Measurements from ENCODE around the gene KMT2E.
A peak's percentile ranks its signal among the peaks of the same experiment; 100 is the strongest.

Gene KMT2E

GRCh38 chr7:105010504-105011130, 3.4 kb upstream of the KMT2E start (continued):
- TF ChIP-seq, protein P1, sequence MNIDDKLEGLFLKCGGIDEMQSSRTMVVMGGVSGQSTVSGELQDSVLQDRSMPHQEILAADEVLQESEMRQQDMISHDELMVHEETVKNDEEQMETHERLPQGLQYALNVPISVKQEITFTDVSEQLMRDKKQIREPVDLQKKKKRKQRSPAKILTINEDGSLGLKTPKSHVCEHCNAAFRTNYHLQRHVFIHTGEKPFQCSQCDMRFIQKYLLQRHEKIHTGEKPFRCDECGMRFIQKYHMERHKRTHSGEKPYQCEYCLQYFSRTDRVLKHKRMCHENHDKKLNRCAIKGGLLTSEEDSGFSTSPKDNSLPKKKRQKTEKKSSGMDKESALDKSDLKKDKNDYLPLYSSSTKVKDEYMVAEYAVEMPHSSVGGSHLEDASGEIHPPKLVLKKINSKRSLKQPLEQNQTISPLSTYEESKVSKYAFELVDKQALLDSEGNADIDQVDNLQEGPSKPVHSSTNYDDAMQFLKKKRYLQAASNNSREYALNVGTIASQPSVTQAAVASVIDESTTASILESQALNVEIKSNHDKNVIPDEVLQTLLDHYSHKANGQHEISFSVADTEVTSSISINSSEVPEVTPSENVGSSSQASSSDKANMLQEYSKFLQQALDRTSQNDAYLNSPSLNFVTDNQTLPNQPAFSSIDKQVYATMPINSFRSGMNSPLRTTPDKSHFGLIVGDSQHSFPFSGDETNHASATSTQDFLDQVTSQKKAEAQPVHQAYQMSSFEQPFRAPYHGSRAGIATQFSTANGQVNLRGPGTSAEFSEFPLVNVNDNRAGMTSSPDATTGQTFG (tag by site-specific recombination; IDR thresholded peaks at IDR 0.05; ENCODE audit: borderline replicate concordance), result no peak
- TF ChIP-seq, protein P2, sequence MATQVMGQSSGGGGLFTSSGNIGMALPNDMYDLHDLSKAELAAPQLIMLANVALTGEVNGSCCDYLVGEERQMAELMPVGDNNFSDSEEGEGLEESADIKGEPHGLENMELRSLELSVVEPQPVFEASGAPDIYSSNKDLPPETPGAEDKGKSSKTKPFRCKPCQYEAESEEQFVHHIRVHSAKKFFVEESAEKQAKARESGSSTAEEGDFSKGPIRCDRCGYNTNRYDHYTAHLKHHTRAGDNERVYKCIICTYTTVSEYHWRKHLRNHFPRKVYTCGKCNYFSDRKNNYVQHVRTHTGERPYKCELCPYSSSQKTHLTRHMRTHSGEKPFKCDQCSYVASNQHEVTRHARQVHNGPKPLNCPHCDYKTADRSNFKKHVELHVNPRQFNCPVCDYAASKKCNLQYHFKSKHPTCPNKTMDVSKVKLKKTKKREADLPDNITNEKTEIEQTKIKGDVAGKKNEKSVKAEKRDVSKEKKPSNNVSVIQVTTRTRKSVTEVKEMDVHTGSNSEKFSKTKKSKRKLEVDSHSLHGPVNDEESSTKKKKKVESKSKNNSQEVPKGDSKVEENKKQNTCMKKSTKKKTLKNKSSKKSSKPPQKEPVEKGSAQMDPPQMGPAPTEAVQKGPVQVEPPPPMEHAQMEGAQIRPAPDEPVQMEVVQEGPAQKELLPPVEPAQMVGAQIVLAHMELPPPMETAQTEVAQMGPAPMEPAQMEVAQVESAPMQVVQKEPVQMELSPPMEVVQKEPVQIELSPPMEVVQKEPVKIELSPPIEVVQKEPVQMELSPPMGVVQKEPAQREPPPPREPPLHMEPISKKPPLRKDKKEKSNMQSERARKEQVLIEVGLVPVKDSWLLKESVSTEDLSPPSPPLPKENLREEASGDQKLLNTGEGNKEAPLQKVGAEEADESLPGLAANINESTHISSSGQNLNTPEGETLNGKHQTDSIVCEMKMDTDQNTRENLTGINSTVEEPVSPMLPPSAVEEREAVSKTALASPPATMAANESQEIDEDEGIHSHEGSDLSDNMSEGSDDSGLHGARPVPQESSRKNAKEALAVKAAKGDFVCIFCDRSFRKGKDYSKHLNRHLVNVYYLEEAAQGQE (tag by site-specific recombination; IDR thresholded peaks at IDR 0.05), result no peak
- TF ChIP-seq ZNF513 (tag by site-specific recombination; IDR thresholded peaks at IDR 0.05), result no peak

GRCh38 chr7:105011141-105011830, 2.7 kb upstream of the KMT2E start:
- ChIA-PET CTCF (interaction anchor here (0.7 to 0.8 kb wide), 2 partner anchors 28 to 76 kb away, joined by 3 to 4 read pairs; no protein-coding TSS in a partner anchor), POLR2A (interaction anchor here (1.4 to 8.1 kb wide), 2 partner anchors 10 to 28 kb away, joined by 3 to 92 read pairs; no protein-coding TSS in a partner anchor)
- peak overlapping the region; percentile 97; the same call in 1 of the 2 replicates for H3K27ac ChIP-seq (ENCODE audit: extremely low read depth, low read depth, low read length)
- peaks cover 10% of the 10 kb centered on the region; the same call in 1 of the 2 replicates for H3K4me1 ChIP-seq (ENCODE audit: control insufficient read depth, insufficient read depth, low read length)
- H3K36me3 ChIP-seq (ENCODE audit: control insufficient read depth in 2 of 2, insufficient read depth in 1 of 2, low read length in 2 of 2), result peaks cover 0 to 14% of the 10 kb centered on the region in 2 experiments; a peak in 2 of 3 replicates
- no peaks in the 10 kb centered on the region for H3K9me3 ChIP-seq (ENCODE audit: control insufficient read depth, insufficient read depth, low read depth, low read length)
- peak overlapping the region; percentile 97 for H3K4me3 ChIP-seq (ENCODE audit: low read depth, low read length)
- TF ChIP-seq PRDM6 (tag by site-specific recombination; IDR thresholded peaks at IDR 0.05) (0 out of 2 replicates have a peak, but pooled peaks have one; percentile 17), ZNF544 (tag by site-specific recombination; IDR thresholded peaks at IDR 0.05) (no peak)

GRCh38 chr7:105011831-105012502, 2.0 kb upstream of the KMT2E start:
- POLR2A ChIA-PET, result interaction anchor here (0.8 to 8.1 kb wide), 3 partner anchors 9 to 29 kb away, joined by 3 to 92 read pairs (median 3); no protein-coding TSS in a partner anchor
- CTCF ChIA-PET, result no interaction called here
- TF ChIP-seq ZNF391 (tag by site-specific recombination; IDR thresholded peaks at IDR 0.05; ENCODE audit: borderline replicate concordance, low read depth), result 0 out of 2 replicates have a peak, but pooled peaks have one; percentile 27
- TF ChIP-seq INSM2 (tag by site-specific recombination; IDR thresholded peaks at IDR 0.05), result no peak
- TF ChIP-seq ZFP41 (tag by site-specific recombination; IDR thresholded peaks at IDR 0.05; ENCODE audit: borderline replicate concordance), result no peak
- TF ChIP-seq EGR2 (tag by site-specific recombination; IDR thresholded peaks at IDR 0.05; ENCODE audit: low read depth), result 0 out of 2 replicates have a peak, but pooled peaks have one; percentile 41
- no peak for TF ChIP-seq SCRT2 (tag by site-specific recombination; IDR thresholded peaks at IDR 0.05)
- no peak for TF ChIP-seq ZNF629 (tag by site-specific recombination; IDR thresholded peaks at IDR 0.05)
- TF ChIP-seq, protein P3, sequence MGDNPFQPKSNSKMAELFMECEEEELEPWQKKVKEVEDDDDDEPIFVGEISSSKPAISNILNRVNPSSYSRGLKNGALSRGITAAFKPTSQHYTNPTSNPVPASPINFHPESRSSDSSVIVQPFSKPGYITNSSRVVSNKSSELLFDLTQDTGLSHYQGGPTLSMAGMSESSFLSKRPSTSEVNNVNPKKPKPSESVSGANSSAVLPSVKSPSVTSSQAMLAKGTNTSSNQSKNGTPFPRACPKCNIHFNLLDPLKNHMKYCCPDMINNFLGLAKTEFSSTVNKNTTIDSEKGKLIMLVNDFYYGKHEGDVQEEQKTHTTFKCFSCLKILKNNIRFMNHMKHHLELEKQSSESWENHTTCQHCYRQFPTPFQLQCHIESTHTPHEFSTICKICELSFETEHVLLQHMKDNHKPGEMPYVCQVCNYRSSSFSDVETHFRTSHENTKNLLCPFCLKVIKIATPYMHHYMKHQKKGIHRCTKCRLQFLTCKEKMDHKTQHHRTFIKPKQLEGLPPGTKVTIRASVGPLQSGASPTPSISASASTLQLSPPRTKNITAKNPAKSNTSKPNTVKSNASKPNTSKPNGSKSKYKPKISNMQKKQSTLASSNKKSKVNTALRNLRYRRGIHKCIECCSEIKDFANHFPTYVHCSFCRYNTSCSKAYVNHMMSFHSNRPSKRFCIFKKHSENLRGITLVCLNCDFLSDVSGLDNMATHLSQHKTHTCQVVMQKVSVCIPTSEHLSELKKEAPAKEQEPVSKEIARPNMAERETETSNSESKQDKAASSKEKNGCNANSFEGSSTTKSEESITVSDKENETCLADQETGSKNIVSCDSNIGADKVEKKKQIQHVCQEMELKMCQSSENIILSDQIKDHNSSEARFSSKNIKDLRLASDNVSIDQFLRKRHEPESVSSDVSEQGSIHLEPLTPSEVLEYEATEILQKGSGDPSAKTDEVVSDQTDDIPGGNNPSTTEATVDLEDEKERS (tag by site-specific recombination; IDR thresholded peaks at IDR 0.05), result no peak
- TF ChIP-seq ZNF19 (tag by site-specific recombination; IDR thresholded peaks at IDR 0.05; ENCODE audit: low read depth), result no peak

More at GRCh38 chr7:105011831-105012502, 2.0 kb upstream of the KMT2E start:
- Histone ChIP-seq H3K27ac (ENCODE audit: extremely low read depth, low read depth, low read length) (peak overlapping the region; percentile 97), H3K36me3 (ENCODE audit: control insufficient read depth in 2 of 2, insufficient read depth in 1 of 2, low read length in 2 of 2) (peaks cover 0 to 12% of the 10 kb centered on the region in 2 experiments; a peak in 2 of 3 replicates), H3K4me3 (ENCODE audit: low read depth, low read length) (peak overlapping the region; percentile 97), H3K9me3 (ENCODE audit: control insufficient read depth, insufficient read depth, low read depth, low read length) (no peaks in the 10 kb centered on the region), H3K4me1 (ENCODE audit: control insufficient read depth, insufficient read depth, low read length) (peaks cover 10% of the 10 kb centered on the region; the same call in 1 of the 2 replicates)

Measured in HEK293 (cell line).